GM19438 (cell line): Measurements from ENCODE around the gene LMBR1.

Experiments used
- ATAC-seq: cut with Tn5 transposase; IDR thresholded peaks from one replicate; pipeline ENCODE4 v1.9.1; 2021; ENCODE audit warnings: low read depth; ENCODE audit not compliant: unreplicated experiment

LMBR1 gene

DNA sequence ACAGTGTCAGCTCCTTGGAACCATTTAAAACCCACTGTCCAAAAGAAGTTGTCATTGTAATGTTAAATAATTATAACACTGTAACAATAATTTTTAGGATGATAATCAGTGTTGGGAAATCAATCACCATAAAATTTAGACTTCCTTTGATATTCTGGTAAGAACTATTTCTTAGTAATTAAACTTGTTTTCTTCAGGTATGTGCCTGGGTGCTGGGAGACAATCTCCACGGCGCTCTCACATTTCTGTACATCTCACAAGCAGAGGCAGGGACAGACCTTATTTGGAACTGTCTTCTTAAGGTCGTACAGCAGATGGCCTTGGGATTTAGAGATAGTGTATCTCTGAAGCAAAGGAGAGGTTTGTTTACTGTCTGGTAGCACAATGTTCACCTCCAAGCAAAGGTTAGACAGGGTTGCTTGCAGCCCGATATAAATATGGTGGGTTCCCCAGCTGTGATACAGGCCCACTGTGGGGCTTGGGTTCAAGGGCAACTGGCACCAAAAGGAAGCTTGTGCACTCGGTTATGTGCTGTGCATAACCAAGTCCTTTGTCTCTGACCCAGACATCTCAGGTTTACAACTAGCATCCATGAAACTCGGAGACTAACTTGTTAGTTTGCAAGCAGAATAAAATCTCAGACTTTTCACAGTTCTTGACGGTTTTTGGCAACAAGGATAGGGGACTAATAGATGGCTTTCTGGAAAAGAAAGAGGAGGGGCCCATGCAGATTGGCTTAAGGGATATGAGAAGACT lies 126.9 kb downstream of the LMBR1 start:
- ATAC-seq, result no peak

DNA sequence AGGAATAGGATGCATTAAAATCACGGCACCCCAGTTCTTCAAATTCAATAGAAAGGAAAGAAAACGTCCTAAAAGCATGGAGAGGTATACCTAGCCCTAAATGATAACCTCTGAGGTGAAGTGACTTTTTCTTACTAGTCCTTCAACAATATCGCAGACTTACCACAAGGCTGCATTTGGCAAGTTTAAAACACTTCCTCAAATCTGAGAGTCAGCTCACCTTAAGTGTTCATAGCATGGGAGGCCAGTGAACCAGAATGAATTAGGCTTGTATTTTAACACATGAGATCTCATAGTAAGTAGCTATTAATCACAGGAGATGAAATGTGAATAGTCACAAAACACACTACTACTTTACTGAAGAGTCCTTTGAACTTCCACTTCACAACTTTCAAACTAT lies 128.2 kb downstream of the LMBR1 start:
- ATAC-seq, result no peak

DNA sequence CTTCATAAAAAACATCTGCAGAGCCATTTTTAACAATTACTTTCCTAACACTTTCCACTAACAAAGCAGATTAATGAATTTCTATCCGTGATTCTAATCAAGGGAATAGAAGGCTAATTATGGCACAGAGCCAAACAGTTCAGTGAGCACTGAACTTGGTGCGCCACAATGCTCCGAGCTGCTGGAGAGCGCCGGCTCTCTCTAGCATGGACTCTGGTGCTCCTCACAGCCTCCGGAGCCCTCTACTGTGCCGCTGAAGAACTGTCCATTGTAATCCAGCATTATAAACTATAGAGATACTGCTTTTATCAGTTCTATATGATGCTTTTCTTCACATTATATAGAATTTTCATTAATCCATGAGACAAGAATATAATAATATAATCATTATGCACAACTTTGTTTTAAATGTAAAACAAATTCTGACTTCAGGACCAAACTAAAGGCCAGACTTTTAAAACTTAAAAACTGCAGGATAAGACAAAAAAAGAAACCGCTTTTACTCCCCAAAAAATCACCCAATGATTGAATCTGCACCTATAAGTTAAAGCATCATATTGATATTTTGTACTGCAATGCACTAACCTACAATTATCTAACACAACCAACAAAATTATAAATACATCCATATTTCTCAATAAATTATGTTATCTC lies 128.8 kb downstream of the LMBR1 start:
- no peak for ATAC-seq

DNA sequence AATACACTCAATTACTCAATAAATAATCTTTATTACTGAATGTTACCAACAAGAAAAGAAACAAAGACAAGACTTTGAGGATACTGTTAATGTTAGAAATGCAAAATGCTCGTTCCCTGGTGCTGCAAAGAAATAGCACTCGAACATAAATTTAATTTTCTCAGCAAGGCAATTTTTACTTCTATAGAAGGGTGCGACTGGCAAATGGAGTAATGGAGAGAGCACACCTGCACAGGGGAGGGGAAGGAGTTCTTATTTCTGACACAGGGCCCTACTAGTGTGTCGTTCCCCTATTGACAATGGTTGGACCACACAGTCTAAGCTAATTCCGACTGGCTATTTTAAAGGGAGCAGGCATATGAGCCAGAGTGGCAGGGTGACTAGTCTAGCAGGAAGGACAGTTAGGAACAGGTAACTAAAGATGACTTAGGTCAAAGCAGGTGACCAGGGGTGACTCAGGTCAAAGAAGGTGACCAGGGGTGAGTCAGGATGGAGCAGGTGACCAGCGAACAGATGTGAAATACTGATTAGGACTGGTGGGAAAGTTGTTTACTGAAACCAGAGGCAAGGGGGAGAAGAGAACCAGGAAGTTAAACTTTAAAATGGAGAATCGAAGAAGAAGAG lies 133.3 kb downstream of the LMBR1 start:
- ATAC-seq, result no peak

DNA sequence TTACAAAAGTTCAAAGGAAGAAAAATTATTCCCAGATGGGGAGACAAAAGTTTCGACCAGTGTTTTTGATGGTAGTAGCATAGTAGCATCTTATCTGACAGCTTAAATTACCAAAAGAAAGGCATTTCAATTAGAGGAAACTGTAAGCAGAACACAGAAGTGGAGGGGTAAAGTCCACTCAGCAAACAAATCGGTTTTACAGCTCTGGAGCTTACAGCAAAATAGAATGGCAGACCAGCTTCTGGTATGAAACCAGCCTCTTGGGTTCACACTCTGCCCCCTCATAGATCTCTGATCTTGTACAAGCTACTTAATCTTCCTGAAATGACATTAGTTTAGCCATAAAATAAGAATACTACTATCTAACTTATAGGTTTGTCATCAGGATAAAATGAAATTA lies 133.8 kb downstream of the LMBR1 start:
- ATAC-seq, result no peak

GRCh38 chr7:156754201-156754600 lies 138.8 kb downstream of the LMBR1 start:
- ATAC-seq, result no peak

GRCh38 chr7:156753630-156754029 lies 139.4 kb downstream of the LMBR1 start:
- ATAC-seq, result no peak

GRCh38 chr7:156753229-156753560 lies 139.8 kb downstream of the LMBR1 start:
- ATAC-seq, result no peak

DNA sequence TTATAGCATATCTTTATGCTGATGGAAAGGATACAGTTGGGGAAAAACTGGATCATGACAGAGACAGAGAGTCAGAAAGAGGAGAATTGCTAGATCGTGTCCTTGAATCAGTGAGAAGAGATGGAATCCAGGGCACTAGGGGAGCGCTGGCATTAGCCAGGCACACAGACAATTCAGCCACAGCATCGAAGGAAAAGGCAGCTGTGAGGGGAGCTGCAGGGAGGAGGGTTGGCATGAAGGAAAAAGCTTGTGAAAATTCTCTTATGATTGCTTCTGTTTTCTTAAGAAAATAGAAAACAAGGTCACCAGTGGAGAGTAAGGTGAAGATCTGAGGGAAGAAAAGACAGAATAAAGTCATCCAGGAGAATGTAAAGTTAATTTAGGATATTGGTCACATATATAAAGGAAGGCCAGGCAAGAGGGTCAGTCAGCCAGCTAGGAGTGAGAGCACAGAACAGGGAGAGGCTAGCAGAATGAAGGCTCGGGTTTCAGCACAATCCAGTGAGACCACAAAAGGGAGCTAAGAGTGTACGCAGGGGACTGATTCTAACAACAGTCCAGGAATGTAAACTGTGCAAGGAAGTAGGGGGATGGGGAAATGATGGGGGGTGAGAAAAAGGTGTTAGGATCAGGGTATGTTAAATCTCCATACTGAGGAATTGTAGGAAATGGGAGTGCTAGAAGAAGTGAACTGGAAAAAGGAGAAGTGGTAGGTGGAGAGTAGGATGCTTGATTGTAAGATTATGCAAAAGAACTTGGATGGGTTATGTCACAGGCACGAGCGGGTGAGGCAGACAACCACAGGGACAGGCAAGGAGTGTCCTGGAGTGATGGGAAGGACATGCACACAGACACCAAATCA lies 140.4 kb downstream of the LMBR1 start:
- no peak for ATAC-seq

GRCh38 chr7:156751319-156751718 lies 141.7 kb downstream of the LMBR1 start:
- ATAC-seq, result no peak

- ATAC-seq, result no peak
Observed at GRCh38 chr7:156747718-156748117, 145.3 kb downstream of the LMBR1 start.

GRCh38 chr7:156746891-156747290 lies 146.1 kb downstream of the LMBR1 start:
- ATAC-seq, result no peak

- ATAC-seq, result no peak
Observed at GRCh38 chr7:156739596-156739995, 153.4 kb downstream of the LMBR1 start.

DNA sequence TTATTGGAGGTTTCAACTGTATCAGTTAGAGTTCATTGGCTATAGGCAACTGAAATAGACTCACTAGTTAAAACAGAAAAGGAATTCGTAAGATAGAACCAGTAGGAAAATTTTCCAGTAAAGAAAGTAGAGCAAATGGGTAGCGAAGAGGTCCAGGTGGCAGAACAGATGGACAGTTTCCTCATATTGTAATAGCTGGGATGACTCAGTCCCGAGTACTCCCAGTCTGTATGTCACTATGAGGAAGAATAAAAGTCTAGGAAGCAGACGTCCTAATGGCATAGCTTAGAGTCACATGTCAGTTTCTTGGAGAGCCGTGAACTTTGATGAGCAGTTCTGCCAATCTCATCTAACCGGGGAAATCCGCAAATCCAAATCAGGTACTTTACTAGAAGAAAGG lies 157.1 kb downstream of the LMBR1 start:
- no peak for ATAC-seq

GRCh38 chr7:156733638-156734037 lies 159.3 kb downstream of the LMBR1 start:
- ATAC-seq, result no peak

DNA sequence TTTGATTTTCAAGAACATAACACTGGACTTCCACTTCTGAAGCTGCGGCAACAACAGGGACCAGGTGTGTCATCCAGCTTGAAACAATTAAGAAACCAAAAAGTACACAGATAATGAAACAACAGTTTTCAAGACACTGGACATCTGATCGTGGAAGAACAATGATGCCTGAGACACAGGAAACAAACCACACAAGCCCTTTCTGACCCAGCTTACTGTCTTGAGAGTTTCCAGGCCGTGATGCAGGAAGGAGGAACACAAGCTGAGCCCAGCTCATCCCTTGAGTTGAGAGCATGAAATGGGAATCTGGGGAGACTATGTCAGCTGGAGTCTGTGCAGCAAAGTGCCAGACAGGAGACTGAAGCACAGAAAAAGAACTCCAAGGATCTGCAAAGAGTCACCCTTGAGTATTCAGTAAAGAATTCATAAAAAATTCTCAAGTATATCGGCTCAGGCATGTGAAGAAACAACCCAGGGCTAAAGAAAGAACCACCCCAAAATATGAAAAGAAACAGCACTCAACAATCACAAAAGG lies 160.8 kb downstream of the LMBR1 start:
- no peak for ATAC-seq

- ATAC-seq, result no peak
Observed at GRCh38 chr7:156731651-156732050, 161.3 kb downstream of the LMBR1 start.

- ATAC-seq, result no peak
Observed at GRCh38 chr7:156725936-156726335, 167.0 kb downstream of the LMBR1 start.

GRCh38 chr7:156725073-156725472 lies 167.9 kb downstream of the LMBR1 start:
- ATAC-seq, result no peak

DNA sequence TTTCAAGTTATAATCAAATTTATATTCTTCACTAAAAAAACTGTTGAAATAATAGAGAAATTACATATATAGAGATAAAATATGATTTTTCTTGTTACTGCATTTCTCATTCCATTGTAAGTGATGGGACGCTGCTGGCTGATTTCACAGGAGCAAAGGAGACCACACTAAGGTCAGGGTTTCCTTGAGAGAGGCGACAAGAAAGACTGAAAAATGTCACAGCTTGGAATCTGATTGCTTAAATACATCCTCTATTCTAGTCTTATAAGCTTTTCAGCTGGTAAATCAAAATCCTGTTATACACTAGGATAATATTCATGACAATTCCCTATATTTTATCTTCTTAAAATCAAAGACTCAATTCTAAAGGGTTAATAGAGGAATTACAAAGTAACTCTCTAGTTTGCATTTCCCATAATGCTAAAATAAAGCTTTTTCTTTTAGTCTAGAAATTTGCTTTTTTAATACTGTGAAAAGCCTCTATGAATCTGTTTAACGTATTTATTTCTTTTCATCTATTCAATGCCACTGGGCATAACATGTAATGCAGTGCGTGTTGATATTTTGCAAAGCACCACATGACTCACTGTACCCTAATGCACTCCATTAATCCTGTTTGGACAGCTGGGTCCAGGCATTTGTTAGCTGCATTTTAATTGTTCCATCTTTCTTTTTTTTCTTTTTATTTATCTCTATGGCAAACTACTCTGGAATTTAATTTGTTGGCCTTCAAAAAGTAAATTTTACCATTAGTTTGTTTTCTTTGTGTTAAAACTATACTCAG lies 170.7 kb downstream of the LMBR1 start:
- no peak for ATAC-seq
